HG02588 (cell line): ENCODE data around the gene SH3RF3.
A peak's percentile ranks its signal among the peaks of the same experiment; 100 is the strongest.
"Not testable (repeated sequence)": the region's sequence is repeated elsewhere in the genome, so short reads cannot be mapped to it uniquely, and the experiment has no call there.

ENCODE experiments used
- ATAC-seq: cut with Tn5 transposase; IDR thresholded peaks from one replicate; pipeline ENCODE4 v1.9.1; 2021; ENCODE audit warnings: mild to moderate bottlenecking, moderate library complexity; ENCODE audit not compliant: unreplicated experiment

The SH3RF3 gene

GRCh38 chr2:109117780-109118179 is 11.2 kb upstream of the SH3RF3 start:
- ATAC-seq: no peak

DNA sequence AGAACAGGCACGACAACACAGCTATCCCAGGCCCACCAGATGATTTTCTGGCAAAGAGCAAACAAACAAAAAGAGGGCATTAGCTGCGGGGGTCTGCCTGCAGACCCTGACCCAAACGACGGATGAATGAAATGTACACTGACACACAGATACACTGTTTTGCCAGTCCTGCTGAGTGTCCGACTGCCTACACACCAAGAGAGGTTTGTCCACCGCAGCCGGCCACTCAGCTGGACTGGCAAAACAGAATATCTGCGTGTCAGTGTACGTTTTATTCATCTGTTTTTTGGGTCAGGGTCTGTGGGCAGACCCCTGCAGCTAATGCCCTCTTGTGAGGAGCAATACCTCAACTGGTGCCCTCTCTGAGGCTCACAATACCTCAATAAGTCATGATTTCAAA is 10.7 kb upstream of the SH3RF3 start:
- no peak for ATAC-seq

DNA sequence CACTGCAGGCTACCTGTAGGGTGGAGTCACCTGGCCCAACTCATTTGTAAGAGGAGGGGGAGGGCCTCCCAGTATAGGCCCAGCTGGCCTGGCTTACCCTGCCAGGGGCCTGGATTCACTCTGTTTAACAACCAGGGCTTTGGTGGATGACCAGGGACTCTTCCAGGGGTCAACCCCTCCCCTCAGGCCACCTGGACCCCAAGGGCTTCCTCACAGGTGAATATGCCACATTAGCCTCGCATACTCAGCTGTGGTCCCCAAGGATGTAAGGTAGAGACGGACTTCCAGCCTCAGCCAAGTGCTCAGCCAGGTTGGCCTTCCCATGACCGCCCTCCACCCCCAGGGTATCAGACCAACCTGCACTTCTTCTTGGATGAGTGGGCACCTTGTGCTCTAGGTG is 8.8 kb upstream of the SH3RF3 start:
- no peak for ATAC-seq

GRCh38 chr2:109120686-109121085 is 8.3 kb upstream of the SH3RF3 start:
- ATAC-seq: not testable (repeated sequence)

DNA sequence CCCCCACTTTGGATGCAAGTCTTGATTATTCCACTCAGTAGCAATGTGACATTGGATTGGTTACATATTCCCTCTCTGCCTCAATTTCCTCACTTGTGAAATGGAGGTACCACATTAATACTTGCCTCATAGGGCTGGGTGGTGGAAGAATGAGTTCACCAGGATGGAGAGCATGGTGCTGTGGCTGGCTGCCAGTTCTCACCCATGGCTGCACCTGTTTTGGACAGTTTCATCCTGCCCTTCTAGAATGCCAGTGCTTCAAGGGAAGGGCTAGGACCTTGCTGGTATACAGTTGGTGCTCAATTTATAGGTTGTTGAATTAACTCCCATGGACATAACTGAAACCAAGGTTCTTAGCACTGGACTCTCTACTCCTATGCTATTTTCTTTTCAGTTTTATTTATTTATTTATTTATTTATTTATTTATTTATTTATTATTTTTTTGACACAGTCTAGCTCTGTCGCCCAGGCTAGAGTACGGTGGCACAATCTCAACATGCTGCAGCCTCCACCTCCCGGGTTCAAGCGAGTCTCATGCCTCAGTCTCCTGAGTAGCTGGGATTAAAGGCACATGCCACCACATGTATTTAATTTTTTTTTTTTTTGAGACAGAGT is 5.3 kb upstream of the SH3RF3 start:
- ATAC-seq: no peak

- no peak for ATAC-seq
These were observed 3.9 kb upstream of the SH3RF3 start for GRCh38 chr2:109124982-109125592.

DNA sequence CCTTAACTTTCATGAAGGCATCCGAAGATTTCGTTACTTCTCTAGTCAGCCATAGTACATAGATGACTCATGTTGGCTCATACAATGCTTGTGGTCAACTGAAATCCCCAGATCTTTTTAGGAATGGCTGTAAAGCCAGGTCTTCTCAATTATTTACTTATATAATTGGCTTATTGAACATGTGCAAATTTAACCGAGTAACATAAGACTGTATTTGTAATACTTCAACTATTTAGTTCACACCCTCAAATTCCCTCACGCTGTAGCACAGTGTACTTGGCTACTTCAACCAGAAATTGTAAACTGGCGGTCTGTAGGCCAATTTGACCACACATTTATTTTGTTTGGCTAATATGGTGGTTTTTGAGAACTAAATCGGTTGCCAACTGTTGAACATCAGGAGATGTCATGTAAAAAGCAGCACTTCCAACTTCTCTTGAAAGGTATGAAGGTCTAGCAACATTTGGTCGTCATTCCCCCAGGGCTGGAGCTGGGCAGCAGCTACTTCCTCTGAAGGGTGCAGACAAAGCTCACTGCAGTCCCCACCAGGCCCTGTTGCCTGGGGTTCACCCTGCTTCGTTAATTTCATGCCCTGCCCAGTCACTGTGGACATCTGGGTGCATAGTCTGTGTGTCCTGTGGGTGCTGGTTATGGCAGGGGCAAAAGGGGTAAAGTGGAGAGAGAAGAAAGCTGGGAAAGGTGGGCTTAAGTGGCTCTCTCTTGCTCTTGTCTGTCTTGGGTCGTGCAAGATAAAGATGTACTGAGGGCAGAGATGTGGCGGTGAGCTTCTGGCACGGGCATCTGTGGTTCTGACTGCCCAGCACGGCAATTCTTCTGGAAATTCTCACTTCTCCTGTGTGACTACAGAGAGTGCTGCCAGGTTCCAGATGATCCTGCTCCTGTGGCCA is 3.2 kb upstream of the SH3RF3 start:
- no peak for ATAC-seq

- no peak for ATAC-seq
These were observed 2.5 kb upstream of the SH3RF3 start for GRCh38 chr2:109126501-109126860.

DNA sequence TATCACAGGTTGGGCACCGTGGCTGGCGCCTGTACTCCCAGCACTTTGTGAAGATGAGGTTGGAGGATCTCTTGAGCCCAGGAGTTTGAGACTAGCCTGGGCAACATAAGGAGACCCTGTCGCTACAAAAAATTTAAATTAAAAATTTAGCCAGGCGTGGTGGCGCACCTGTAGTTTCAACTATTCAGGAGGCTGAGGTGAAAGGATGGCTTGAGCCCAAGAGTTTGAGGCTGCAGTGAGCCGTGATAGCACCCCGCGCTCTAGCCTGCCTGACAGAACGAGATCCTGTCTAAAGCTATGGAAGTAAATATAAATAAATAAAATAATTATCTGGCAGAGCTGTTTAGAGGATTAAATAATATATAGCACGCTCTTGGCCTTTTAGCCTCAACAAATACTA is 1.4 kb upstream of the SH3RF3 start:
- ATAC-seq: no peak

DNA sequence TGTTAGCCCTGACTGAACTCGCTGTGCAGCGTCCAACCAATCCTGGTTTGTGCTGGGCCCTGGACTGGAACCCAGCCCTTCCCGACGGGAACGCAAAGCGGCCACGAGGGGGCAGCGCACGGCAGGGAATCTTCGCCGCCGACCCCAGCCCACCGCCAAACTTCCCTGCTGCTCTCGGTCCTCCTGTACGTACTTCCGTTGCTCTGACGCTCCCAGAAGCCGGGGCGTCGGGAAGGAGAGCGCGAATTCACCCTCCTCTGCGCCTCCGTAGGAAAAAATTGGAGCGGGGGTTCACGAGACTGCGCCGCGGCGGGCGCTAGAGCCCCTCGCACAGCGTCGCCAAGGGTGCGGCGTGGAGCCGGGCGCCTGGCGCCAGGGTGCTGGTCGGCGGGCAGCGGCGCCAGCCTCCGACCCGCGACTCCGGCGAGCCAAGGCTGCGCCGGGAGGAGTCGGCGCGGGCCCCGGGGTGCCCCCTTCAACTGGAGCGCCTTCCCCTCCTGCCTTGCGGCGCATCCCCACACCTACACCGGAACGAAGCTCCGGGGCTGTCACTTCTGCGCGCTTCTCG is 873 bp upstream of the SH3RF3 start:
- ATAC-seq: peak; percentile 43

DNA sequence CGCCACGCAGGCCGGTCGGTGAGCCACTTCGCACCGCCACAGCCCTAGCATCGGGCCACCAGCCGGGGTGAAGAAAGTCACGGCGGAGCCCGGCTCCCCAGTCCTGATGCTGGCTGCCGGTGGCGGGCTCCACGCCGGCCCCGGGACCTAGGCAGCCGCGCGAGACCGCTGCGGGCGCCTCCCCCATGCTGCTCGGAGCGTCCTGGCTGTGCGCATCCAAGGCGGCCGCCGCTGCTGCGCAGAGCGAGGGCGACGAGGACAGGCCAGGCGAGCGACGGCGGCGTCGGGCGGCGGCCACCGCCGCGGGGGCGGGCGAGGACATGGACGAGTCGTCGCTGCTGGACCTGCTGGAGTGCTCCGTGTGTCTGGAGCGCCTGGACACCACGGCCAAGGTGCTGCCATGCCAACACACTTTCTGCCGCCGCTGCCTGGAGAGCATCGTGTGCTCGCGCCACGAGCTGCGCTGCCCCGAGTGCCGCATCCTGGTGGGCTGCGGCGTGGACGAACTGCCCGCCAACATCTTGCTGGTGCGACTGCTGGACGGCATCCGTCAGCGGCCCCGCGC is 433 bp downstream of the SH3RF3 start:
- ATAC-seq: no peak

DNA sequence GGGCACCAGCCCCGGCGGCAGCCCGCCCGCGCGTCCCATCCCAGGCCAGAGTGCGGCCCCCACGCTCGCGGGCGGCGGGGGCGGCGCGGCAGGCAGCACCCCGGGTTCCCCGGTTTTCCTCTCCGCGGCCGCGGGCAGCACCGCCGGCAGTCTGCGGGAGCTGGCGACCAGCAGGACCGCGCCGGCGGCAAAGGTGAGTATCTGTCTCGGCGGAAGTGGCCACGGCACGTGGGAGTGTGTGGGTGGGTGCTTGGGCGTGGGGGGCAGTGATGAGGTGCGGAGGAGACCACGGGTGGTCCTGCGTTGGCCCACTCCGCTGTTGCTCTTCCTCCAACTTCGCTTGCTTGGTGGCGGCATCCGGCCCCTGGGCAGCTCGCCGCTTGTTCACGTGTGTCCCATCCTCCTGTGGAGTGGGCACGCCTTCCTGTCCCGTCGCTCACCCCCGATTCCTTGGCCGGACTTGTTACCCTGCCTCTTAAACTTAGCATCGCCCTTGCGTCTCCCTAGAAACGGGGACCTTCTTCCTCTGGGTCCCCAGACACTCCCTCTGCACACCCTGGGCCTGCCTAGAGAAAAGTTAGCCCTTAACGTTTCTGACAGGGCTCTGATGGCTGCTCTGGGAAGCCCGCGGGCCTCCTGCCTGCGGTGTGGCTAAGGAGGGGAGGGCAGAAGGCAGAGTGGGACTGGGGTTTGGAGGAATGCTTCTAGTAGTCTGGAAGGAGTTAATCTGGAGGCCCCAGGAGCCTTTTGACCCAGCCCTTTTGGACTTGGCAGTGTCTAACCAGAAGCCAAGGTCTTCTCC is 1.1 kb downstream of the SH3RF3 start:
- no peak for ATAC-seq

DNA sequence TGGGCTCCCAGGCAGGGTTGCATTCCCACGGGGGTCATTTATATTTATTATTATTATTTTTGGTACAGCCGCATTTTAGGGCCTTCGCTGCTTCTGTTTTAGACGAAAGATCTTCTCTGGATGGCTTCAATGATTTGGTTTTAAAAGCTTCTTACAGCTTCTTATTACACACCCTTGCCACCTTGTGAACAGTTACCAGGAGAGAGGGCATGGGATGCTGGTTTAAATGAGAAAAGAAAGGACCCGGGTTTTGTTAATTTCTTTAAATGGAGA is 1.7 kb downstream of the SH3RF3 start:
- ATAC-seq: no peak

GRCh38 chr2:109131777-109132176 is 2.8 kb downstream of the SH3RF3 start:
- no peak for ATAC-seq

GRCh38 chr2:109132626-109133025 is 3.6 kb downstream of the SH3RF3 start:
- ATAC-seq: no peak

DNA sequence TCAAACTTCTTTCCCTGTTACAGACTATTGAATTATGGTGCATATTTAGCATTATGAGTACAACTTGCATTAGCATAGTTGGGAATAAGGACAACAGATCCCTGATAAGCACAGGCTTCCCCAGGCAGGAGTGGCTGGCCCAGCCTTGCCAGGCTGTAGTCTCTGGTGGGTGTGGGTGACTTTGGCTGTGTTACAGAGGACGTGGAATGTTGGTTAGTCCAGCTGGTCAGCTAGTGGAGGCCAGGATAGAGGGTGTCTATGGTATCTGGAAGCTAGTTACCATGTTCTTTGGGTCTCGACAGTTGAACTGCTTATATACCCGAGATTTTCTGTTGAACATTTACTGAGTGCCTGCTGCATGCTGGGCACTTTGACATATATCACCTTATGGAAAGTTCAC is 4.7 kb downstream of the SH3RF3 start:
- ATAC-seq: no peak

DNA sequence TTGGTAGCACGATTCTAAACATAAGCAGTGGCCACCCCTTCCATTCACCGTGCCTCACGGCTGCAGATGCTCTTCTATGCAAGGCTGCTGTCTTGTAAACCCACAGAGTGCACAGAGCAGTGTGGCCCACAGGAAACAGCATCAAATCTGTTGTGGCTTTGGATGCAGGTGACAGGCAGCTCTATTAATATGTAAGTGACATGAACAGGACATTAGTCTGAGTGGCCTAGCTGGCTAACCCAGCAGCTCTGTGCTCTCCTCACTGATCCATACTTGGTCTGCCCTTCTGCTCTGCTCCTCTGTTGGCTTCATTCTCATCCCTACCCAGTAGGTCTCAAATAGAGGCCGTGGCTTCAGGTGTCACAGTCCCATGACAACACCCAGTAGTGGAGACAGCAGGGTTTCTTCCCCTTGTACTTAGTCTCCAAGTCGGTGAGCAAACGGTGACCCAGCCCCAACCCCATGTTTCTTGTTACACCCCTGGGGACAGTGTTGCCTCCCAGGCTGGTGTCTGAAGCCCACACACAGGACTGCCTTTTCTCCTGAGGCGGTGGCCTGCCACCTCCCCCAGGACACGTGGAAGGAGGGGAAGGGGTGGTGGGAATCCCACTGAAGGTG is 5.8 kb downstream of the SH3RF3 start:
- peak; percentile 54 for ATAC-seq

GRCh38 chr2:109135359-109136197 is 6.6 kb downstream of the SH3RF3 start:
- ATAC-seq: no peak

- no peak for ATAC-seq
These were observed 7.5 kb downstream of the SH3RF3 start for GRCh38 chr2:109136542-109136941.

- ATAC-seq: no peak
These were observed 8.6 kb downstream of the SH3RF3 start for GRCh38 chr2:109137616-109138015.
